T47D (cell line): Measurements from ENCODE around the gene PPP5C.
"Not testable (repeated sequence)": the region's sequence is repeated elsewhere in the genome, so short reads cannot be mapped to it uniquely, and the experiment has no call there.

Experiments
- DNase-seq, 2 experiments: peaks; one replicate each; pipeline versions ENCODE4 v3.0.0 to v3.0.0-alpha.2; 2011 to 2012; ENCODE audit warnings: low read depth in 1 of 2, low spot score in 1 of 2
- JUND ChIP-seq: IDR thresholded peaks from 2 replicates; pipeline ENCODE4 v1.6.1; 2012; ENCODE audit warnings: low read depth
- in situ Hi-C: cut with HindIII; loops from 2 replicates; pipeline ENCODE4 v1.10.0; 2016; ENCODE audit warnings: low sequenced_read_pairs, low pct_unique_long_range_greater_than_20kb

Gene PPP5C

GRCh38 chr19:46431824-46432223 is 84.9 kb downstream of the PPP5C start:
- in situ Hi-C loops = no loop called here
- TF ChIP-seq JUND = no peak
- DNase-seq = no peak

- DNase-seq, in situ Hi-C loops: not testable (repeated sequence)
Measured at GRCh38 chr19:46433470-46433869, 86.6 kb downstream of the PPP5C start.

- no peak for DNase-seq
- in situ Hi-C loops = no loop called here
Measured at GRCh38 chr19:46435009-46435408, 88.1 kb downstream of the PPP5C start.

GRCh38 chr19:46435689-46436088 is 88.8 kb downstream of the PPP5C start:
- DNase-seq, in situ Hi-C loops: not testable (repeated sequence)

More at GRCh38 chr19:46435009-46435408, 88.1 kb downstream of the PPP5C start:
- no peak for TF ChIP-seq JUND
